Endothelial cell of umbilical vein (primary cell): ENCODE results near the gene TYROBP. TPM values are rescaled to one million over a fixed set of nuclear protein-coding genes. Genes with fewer than 3 reads are reported as not detected.

Experiments
- BruUV-seq: library from RNA; stranded (reverse); fragments of 400-500 nt; replicated peaks from 2 replicates; lab custom pipeline; 2021; lab: Mats Ljungman, UMichigan
- CTCF ChIA-PET: fragments of 300-600, 350-600 bp; sonication (Branson Sonifier 250); formaldehyde crosslinking; loops from one replicate; lab custom pipeline; 2021; ENCODE audit warnings: antibody characterized with exemption, inconsistent platforms; lab: Charles Lee
- POLR2A ChIA-PET: fragments of 300-600, 350-600 bp; sonication (Branson Sonifier 250); formaldehyde crosslinking; loops from one replicate; lab custom pipeline; 2021; ENCODE audit warnings: antibody characterized with exemption, inconsistent platforms; lab: Charles Lee
- DNase-seq: peaks from one replicate; pipeline ENCODE4 v3.0.0-alpha.2; 2011; ENCODE audit warnings: low read depth, low spot score
- FAIRE-seq: peaks from 2 replicates; lab custom pipeline; 2011; peaks lifted over from hg19 to GRCh38; lab: Jason Lieb, UNC
- H2AFZ ChIP-seq: 2 replicates; pipeline ENCODE4 v1.6.0; 2012; ENCODE audit warnings: low read depth, low read length, control low read depth, inconsistent platforms
- H3K27ac ChIP-seq: 2 replicates; pipeline ENCODE4 v1.5.1; 2011; ENCODE audit warnings: low read depth, mild to moderate bottlenecking, control low read depth, low read length, moderate library complexity; ENCODE audit not compliant: insufficient read depth
- H3K27me3 ChIP-seq, 2 experiments: 2 replicates each; pipeline versions ENCODE4 v1.6.0 to v1.6.1; 2011; ENCODE audit warnings: low read length in 2 of 2, mixed read lengths in 1 of 2; ENCODE audit not compliant: control insufficient read depth in 2 of 2, insufficient read depth in 2 of 2
- H3K36me3 ChIP-seq, 2 experiments: 2 replicates in 1 of 2; 3 replicates in 1 of 2; pipeline ENCODE4 v1.5.1; 2011; ENCODE audit warnings: low read length in 2 of 2, mild to moderate bottlenecking in 1 of 2, moderate library complexity in 1 of 2; ENCODE audit not compliant: control insufficient read depth in 2 of 2, insufficient read depth in 2 of 2; ENCODE audit errors: extremely low read depth in 1 of 2
- H3K4me1 ChIP-seq: 3 replicates; pipeline ENCODE4 v1.5.1; 2011; ENCODE audit warnings: mild to moderate bottlenecking, low read length; ENCODE audit not compliant: control insufficient read depth, insufficient read depth; ENCODE audit errors: extremely low read depth
- H3K4me2 ChIP-seq: 2 replicates; pipeline ENCODE4 v1.6.1; 2011; ENCODE audit warnings: low read length, control low read depth, mixed read lengths; ENCODE audit not compliant: insufficient read depth
- H3K4me3 ChIP-seq, 3 experiments: fragments of 200-600 bp in 1 of 3; sonication (generic), shearing (Covaris generic) in 1 of 3; replicated peaks in 1 of 3; 2 replicates each; pipeline ENCODE4 v1.5.1; 2011 to 2016; ENCODE audit warnings: control low read depth in 3 of 3, low read length in 3 of 3, mild to moderate bottlenecking in 2 of 3, inconsistent platforms in 1 of 3, low read depth in 1 of 3, moderate library complexity in 1 of 3; ENCODE audit not compliant: insufficient read depth in 1 of 3
- H3K79me2 ChIP-seq: 2 replicates; pipeline ENCODE4 v1.6.0; 2012; ENCODE audit warnings: low read length, inconsistent platforms; ENCODE audit not compliant: control insufficient read depth, insufficient read depth
- H3K9ac ChIP-seq: replicated peaks from 2 replicates; pipeline ENCODE3; 2011; ENCODE audit warnings: low read length, control low read depth; ENCODE audit not compliant: insufficient read depth; ENCODE audit errors: extremely low read depth
- H3K9me1 ChIP-seq: replicated peaks from 3 replicates; pipeline ENCODE4 v1.6.0; 2011; ENCODE audit warnings: mild to moderate bottlenecking, low read length; ENCODE audit not compliant: control insufficient read depth, insufficient read depth; ENCODE audit errors: extremely low read depth
- H3K9me3 ChIP-seq: replicated peaks from 2 replicates; pipeline ENCODE4 v1.5.1; 2012; ENCODE audit warnings: low read length, inconsistent platforms; ENCODE audit not compliant: control insufficient read depth, insufficient read depth
- H4K20me1 ChIP-seq: replicated peaks from 2 replicates; pipeline ENCODE3; 2011; ENCODE audit warnings: mild to moderate bottlenecking, low read length; ENCODE audit not compliant: control insufficient read depth, insufficient read depth; ENCODE audit errors: extremely low read depth
- EZH2 ChIP-seq: IDR thresholded peaks from 2 replicates; pipeline ENCODE4 v1.6.1; 2012; ENCODE audit warnings: borderline replicate concordance, low read depth, mild to moderate bottlenecking, moderate library complexity, low read length, inconsistent platforms; ENCODE audit not compliant: severe bottlenecking
- FOS ChIP-seq: IDR thresholded peaks from 2 replicates; pipeline ENCODE4 v1.6.1; 2011; ENCODE audit warnings: mild to moderate bottlenecking, low read length, moderate library complexity, borderline replicate concordance; ENCODE audit not compliant: insufficient read depth
- GATA2 ChIP-seq: IDR thresholded peaks from 2 replicates; pipeline ENCODE4 v1.7.0; 2011; ENCODE audit warnings: low read depth, mild to moderate bottlenecking, moderate library complexity, mixed read lengths, low read length; ENCODE audit not compliant: insufficient read length, insufficient read depth
- JUN ChIP-seq: IDR thresholded peaks from 2 replicates; pipeline ENCODE4 v1.6.1; 2011; ENCODE audit warnings: borderline replicate concordance, low read depth; ENCODE audit not compliant: insufficient read length, insufficient read depth
- MYC ChIP-seq: IDR thresholded peaks from one replicate; pipeline ENCODE4 v1.6.1; 2011; ENCODE audit warnings: mild to moderate bottlenecking, low read depth, low read length
- POLR2A ChIP-seq: IDR thresholded peaks from 2 replicates; pipeline ENCODE4 v1.6.1; 2012; ENCODE audit warnings: low read depth, mild to moderate bottlenecking, control low read depth, low read length
- POLR2AphosphoS5 ChIP-seq: IDR thresholded peaks from 2 replicates; pipeline ENCODE4 v1.6.1; 2012; ENCODE audit warnings: low read depth, mild to moderate bottlenecking, control low read depth, low read length, moderate library complexity; ENCODE audit not compliant: insufficient read depth
- dilution Hi-C: fragments of 300-500 bp; cut with MboI; formaldehyde crosslinking; loops from one replicate; pipeline ENCODE4 v1.15.0; 2019; ENCODE audit warnings: low sequenced_read_pairs; ENCODE audit not compliant: extremely low pct_ligation_motif_present
- intact Hi-C: fragments of 100-400 bp; cut with micrococcal nuclease; formaldehyde crosslinking; loops from one replicate; pipeline ENCODE4 v1.10.0; 2022
- polyA plus RNA-seq, 4 experiments: library from polyadenylated mRNA; depleted of rRNA in 3 of 4; stranded (reverse) in 3 of 4; unstranded in 1 of 4; fragments of >200 nt; gene quantifications; 2 replicates each; pipeline versions ENCODE4 v1.2.1 to v1.2.3, GENCODE V29; 2011 to 2012; ENCODE audit warnings: missing spikeins in 1 of 4
- total RNA-seq: library from RNA; stranded (reverse); gene quantifications from 2 replicates; pipeline ENCODE4 v1.2.3, GENCODE V29; 2021
- TF ChIP-seq, protein P1 (sequence below), 2 donors: IDR thresholded peaks; 1 replicate in 1 of 2; 2 replicates in 1 of 2; pipeline ENCODE4 v1.5.1; 2011; ENCODE audit warnings: low read length in 2 of 2, mild to moderate bottlenecking in 2 of 2, moderate library complexity in 2 of 2, control low read depth in 1 of 2, inconsistent platforms in 1 of 2, low read depth in 1 of 2; ENCODE audit not compliant: insufficient read depth in 1 of 2; ENCODE audit errors: extremely low read depth in 1 of 2
- TF ChIP-seq, protein P2 (sequence below): IDR thresholded peaks from 2 replicates; pipeline ENCODE4 v1.6.1; 2011; ENCODE audit not compliant: insufficient read depth, insufficient read length

Gene TYROBP
- total and polyA plus RNA-seq, 2 donors (not counting 3 experiments of a cell fraction or from before 2014, with no cell fraction given), result not detected

DNA sequence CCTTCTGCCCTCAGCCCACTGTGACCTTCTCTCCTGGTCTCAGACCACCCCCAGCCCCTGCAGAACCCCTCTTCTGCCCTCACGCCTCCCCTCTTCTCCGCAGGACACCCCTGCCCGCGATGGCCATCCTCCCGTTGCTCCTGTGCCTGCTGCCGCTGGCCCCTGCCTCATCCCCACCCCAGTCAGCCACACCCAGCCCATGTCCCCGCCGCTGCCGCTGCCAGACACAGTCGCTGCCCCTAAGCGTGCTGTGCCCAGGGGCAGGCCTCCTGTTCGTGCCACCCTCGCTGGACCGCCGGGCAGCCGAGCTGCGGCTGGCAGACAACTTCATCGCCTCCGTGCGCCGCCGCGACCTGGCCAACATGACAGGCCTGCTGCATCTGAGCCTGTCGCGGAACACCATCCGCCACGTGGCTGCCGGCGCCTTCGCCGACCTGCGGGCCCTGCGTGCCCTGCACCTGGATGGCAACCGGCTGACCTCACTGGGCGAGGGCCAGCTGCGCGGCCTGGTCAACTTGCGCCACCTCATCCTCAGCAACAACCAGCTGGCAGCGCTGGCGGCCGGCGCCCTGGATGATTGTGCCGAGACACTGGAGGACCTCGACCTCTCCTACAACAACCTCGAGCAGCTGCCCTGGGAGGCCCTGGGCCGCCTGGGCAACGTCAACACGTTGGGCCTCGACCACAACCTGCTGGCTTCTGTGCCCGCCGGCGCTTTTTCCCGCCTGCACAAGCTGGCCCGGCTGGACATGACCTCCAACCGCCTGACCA lies 31.4 kb upstream of the TYROBP start:
- dilution Hi-C loops (no loop called here), intact Hi-C loops (no loop called here)
- TF ChIP-seq, protein P1, sequence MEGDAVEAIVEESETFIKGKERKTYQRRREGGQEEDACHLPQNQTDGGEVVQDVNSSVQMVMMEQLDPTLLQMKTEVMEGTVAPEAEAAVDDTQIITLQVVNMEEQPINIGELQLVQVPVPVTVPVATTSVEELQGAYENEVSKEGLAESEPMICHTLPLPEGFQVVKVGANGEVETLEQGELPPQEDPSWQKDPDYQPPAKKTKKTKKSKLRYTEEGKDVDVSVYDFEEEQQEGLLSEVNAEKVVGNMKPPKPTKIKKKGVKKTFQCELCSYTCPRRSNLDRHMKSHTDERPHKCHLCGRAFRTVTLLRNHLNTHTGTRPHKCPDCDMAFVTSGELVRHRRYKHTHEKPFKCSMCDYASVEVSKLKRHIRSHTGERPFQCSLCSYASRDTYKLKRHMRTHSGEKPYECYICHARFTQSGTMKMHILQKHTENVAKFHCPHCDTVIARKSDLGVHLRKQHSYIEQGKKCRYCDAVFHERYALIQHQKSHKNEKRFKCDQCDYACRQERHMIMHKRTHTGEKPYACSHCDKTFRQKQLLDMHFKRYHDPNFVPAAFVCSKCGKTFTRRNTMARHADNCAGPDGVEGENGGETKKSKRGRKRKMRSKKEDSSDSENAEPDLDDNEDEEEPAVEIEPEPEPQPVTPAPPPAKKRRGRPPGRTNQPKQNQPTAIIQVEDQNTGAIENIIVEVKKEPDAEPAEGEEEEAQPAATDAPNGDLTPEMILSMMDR (IDR thresholded peaks at IDR 0.05; ENCODE audit: extremely low read depth in 1 of 2, insufficient read depth in 1 of 2, low read depth in 1 of 2, low read length in 2 of 2), result no peak
- TF ChIP-seq FOS (no peak), POLR2AphosphoS5 (no peak), GATA2 (no peak), JUN (no peak), POLR2A (no peak), MYC (no peak), EZH2 (no peak)
- TF ChIP-seq, protein P2, sequence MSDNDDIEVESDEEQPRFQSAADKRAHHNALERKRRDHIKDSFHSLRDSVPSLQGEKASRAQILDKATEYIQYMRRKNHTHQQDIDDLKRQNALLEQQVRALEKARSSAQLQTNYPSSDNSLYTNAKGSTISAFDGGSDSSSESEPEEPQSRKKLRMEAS, result no peak
- TSS peak; percentile 4 for BruUV-seq
- no peaks in the 10 kb centered on the region for H3K9me3 ChIP-seq
- ChIA-PET POLR2A (no interaction called here), CTCF (interaction anchor here (0.6 to 1.9 kb wide), 2 partner anchors 48 to 57 kb away, joined by 3 to 4 read pairs; no protein-coding TSS in a partner anchor)
- H3K36me3 ChIP-seq, result no peaks in the 10 kb centered on the region
- H3K4me3 ChIP-seq, result no peak overlapping the region
- peaks cover 22% of the 10 kb centered on the region for H3K4me1 ChIP-seq
- no peak overlapping the region for H3K9ac ChIP-seq
- no peak for DNase-seq
- H3K27ac ChIP-seq, result no peak overlapping the region
- H3K4me2 ChIP-seq, result no peak overlapping the region
- H3K79me2 ChIP-seq, result no peaks in the 10 kb centered on the region
- FAIRE-seq, result no peak
- H3K27me3 ChIP-seq, result no peaks in the 10 kb centered on the region
- no peak overlapping the region for H2AFZ ChIP-seq
- no peaks in the 10 kb centered on the region for H3K9me1 ChIP-seq
- peaks cover 4% of the 10 kb centered on the region for H4K20me1 ChIP-seq
